Measurements from ENCODE around the gene FOXR2.

Gene FOXR2

DNA sequence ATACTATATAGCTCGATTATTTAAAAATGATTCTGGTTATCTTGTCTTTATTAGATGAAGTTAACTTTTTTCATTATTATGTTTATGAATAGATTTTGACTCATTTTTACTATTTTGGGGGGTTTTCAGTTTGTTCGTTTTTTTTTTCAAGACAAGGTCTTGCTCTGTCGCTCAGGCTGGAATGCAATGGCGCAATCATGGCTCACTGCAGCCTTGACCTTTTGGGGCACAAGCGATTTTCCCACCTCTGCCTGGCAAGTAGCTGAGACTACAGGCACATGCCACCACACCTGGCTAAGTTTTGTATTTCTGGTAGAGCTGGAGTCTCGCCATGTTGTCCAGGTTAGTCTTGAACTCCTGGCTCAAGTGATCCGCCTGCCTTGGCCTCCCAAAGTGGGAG lies 24.9 kb upstream of the FOXR2 start:
- TF ChIP-seq, protein P1, sequence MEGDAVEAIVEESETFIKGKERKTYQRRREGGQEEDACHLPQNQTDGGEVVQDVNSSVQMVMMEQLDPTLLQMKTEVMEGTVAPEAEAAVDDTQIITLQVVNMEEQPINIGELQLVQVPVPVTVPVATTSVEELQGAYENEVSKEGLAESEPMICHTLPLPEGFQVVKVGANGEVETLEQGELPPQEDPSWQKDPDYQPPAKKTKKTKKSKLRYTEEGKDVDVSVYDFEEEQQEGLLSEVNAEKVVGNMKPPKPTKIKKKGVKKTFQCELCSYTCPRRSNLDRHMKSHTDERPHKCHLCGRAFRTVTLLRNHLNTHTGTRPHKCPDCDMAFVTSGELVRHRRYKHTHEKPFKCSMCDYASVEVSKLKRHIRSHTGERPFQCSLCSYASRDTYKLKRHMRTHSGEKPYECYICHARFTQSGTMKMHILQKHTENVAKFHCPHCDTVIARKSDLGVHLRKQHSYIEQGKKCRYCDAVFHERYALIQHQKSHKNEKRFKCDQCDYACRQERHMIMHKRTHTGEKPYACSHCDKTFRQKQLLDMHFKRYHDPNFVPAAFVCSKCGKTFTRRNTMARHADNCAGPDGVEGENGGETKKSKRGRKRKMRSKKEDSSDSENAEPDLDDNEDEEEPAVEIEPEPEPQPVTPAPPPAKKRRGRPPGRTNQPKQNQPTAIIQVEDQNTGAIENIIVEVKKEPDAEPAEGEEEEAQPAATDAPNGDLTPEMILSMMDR (IDR thresholded peaks at IDR 0.05; ENCODE audit: insufficient read depth, low read length, poor library complexity, severe bottlenecking), result no peak
- Histone ChIP-seq H3K27me3 (replicated peaks; ENCODE audit: control insufficient read depth, insufficient read depth, low read length) (no peaks in the 10 kb centered on the region), H3K36me3 (ENCODE audit: control insufficient read depth, insufficient read depth, low read length) (no peaks in the 10 kb centered on the region), H3K4me3 (replicated peaks; ENCODE audit: low read depth, low read length) (no peak overlapping the region)
- no peak for DNase-seq (ENCODE audit: extremely low read depth, insufficient read length)

DNA sequence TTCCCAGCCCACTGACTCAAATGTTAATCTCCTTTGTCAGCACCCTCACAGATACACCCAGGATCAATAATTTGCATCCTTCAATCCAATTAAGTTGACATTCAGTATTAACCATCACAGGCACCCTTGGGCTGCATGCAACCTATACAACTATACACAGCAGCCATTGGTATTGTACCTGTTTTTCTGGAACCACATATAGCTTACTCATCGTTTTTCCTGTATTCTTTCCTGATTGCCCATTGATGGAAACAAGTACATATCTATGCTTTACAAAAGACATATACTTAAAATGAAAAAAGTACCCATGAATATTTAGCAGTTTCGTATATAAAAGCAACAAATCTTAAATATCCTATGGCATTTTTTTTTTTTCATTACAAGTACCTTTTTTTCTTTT lies 3.7 kb upstream of the FOXR2 start:
- Histone ChIP-seq H3K27me3 (replicated peaks; ENCODE audit: control insufficient read depth, insufficient read depth, low read length) (no peaks in the 10 kb centered on the region), H3K4me3 (replicated peaks; ENCODE audit: low read depth, low read length) (no peak overlapping the region), H3K36me3 (ENCODE audit: control insufficient read depth, insufficient read depth, low read length) (no peaks in the 10 kb centered on the region)
- no peak for DNase-seq (ENCODE audit: extremely low read depth, insufficient read length)
- TF ChIP-seq, protein P1 (IDR thresholded peaks at IDR 0.05; ENCODE audit: insufficient read depth, low read length, poor library complexity, severe bottlenecking), result no peak

DNA sequence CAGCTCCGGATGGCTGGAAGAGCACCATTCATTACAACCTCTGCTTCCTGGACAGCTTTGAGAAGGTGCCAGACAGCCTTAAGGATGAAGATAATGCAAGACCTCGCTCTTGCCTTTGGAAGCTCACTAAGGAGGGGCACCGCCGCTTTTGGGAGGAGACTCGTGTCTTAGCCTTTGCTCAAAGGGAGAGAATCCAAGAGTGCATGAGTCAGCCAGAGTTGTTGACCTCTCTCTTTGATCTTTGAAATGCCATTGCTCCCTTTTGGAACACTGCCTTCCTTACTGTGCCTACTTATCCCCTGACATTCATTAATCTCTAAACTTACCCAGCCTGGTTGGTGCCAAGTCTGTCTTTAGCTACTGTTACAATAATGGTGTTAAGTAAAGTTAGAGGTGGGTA lies 1.2 kb downstream of the FOXR2 start:
- Histone ChIP-seq H3K27me3 (replicated peaks; ENCODE audit: control insufficient read depth, insufficient read depth, low read length) (no peaks in the 10 kb centered on the region), H3K36me3 (ENCODE audit: control insufficient read depth, insufficient read depth, low read length) (no peaks in the 10 kb centered on the region), H3K4me3 (replicated peaks; ENCODE audit: low read depth, low read length) (no peak overlapping the region)
- TF ChIP-seq, protein P1 (IDR thresholded peaks at IDR 0.05; ENCODE audit: insufficient read depth, low read length, poor library complexity, severe bottlenecking), result no peak
- DNase-seq (ENCODE audit: extremely low read depth, insufficient read length), result no peak

DNA sequence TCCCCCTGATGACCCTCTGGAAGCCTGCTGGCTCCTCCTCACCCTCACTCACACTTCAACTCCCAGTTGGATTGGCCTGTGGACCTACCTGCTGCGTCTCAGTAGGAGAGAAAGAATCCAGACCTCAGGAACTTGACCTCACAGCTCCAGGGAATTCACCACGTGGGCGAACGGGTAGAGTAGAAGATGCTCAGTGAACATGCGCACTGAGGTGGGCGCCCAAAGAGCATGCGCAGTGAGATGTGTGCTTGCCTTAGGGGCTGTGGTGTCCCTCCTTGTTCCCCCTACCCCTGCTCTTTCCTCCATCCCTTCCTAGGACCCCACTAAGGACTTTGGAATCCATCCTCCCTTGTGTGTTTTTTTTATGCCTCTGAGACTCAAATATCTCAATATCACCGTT lies 12.9 kb downstream of the FOXR2 start:
- Histone ChIP-seq H3K36me3 (ENCODE audit: control insufficient read depth, insufficient read depth, low read length) (no peaks in the 10 kb centered on the region), H3K4me3 (replicated peaks; ENCODE audit: low read depth, low read length) (no peak overlapping the region), H3K27me3 (replicated peaks; ENCODE audit: control insufficient read depth, insufficient read depth, low read length) (no peaks in the 10 kb centered on the region)
- DNase-seq (ENCODE audit: extremely low read depth, insufficient read length), result no peak
- TF ChIP-seq, protein P1 (IDR thresholded peaks at IDR 0.05; ENCODE audit: insufficient read depth, low read length, poor library complexity, severe bottlenecking), result no peak

DNA sequence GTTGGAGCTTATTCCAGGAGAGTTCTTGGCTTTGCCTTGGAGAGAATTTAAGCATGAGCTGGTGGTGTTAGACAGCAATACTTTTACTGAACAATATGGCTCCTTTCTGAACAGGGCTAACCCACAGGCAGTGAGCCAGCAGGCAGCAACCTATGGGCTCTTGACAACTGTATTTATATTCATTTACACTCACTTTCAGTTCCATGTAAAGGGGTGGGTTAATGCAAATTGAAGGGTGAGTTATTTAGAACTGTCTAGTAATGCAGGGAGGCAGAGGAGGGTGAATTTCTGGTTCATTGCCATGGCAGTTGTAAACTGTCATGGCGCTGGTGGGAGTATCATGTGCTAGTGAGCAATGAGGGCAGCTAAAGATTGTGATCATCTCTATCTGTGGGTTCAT lies 15.7 kb downstream of the FOXR2 start:
- H3K4me3 ChIP-seq (replicated peaks; ENCODE audit: low read depth, low read length), result no peak overlapping the region
- H3K36me3 ChIP-seq (ENCODE audit: control insufficient read depth, insufficient read depth, low read length), result no peaks in the 10 kb centered on the region
- no peaks in the 10 kb centered on the region for H3K27me3 ChIP-seq (replicated peaks; ENCODE audit: control insufficient read depth, insufficient read depth, low read length)
- DNase-seq (ENCODE audit: extremely low read depth, insufficient read length), result no peak
- TF ChIP-seq, protein P1 (IDR thresholded peaks at IDR 0.05; ENCODE audit: insufficient read depth, low read length, poor library complexity, severe bottlenecking), result no peak

DNA sequence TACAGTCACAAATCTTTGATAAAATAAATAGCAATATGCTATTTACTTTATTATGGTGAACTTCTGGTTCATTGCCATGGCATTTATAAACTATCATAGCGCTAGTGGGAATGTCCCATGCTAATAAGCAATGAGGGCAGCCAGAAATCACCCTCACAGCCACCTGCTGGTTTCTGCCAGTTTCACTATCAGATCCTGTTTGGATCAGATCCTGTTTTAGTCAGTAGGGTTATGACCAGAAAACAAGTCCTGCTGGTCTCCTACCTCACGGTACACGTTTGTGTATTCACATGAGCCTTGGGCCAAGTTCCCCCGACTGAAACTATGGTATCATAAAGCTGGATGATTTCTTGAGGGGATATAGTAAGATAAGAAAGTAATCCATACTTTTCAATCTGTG lies 17.7 kb downstream of the FOXR2 start:
- Histone ChIP-seq H3K4me3 (replicated peaks; ENCODE audit: low read depth, low read length) (no peak overlapping the region), H3K36me3 (ENCODE audit: control insufficient read depth, insufficient read depth, low read length) (no peaks in the 10 kb centered on the region), H3K27me3 (replicated peaks; ENCODE audit: control insufficient read depth, insufficient read depth, low read length) (no peaks in the 10 kb centered on the region)
- TF ChIP-seq, protein P1 (IDR thresholded peaks at IDR 0.05; ENCODE audit: insufficient read depth, low read length, poor library complexity, severe bottlenecking), result no peak
- DNase-seq (ENCODE audit: extremely low read depth, insufficient read length), result no peak
